GM10847 (cell line): ENCODE data around the gene FAM222B.

Experiments
- POLR2A ChIP-seq: IDR thresholded peaks from 2 replicates; pipeline ENCODE4 v1.6.1; 2011; ENCODE audit not compliant: insufficient read length; ENCODE audit errors: extremely low read depth

The FAM222B gene

GRCh38 chr17:28718333-28719020 lies 124.1 kb downstream of the FAM222B start:
- TF ChIP-seq POLR2A: no peak

GRCh38 chr17:28717578-28718332 lies 124.8 kb downstream of the FAM222B start, which contains the start of gene RAB34:
Gene RAB34 (minus strand): TSS chr17:28717868. CDS start chr17:28717266, 602 bp downstream.
- TF ChIP-seq POLR2A: no peak

- TF ChIP-seq POLR2A: no peak
These were observed 125.6 kb downstream of the FAM222B start for GRCh38 chr17:28716740-28717577.

- TF ChIP-seq POLR2A: no peak
These were observed 127.4 kb downstream of the FAM222B start for GRCh38 chr17:28715217-28715616.

- no peak for TF ChIP-seq POLR2A
These were observed 128.3 kb downstream of the FAM222B start for GRCh38 chr17:28714281-28714680.

GRCh38 chr17:28712705-28713415 lies 129.7 kb downstream of the FAM222B start:
- no peak for TF ChIP-seq POLR2A

GRCh38 chr17:28712032-28712704 lies 130.4 kb downstream of the FAM222B start:
- TF ChIP-seq POLR2A: peak; percentile 14

GRCh38 chr17:28711723-28712031 lies 130.9 kb downstream of the FAM222B start, which contains the start of gene PROCA1:
Gene PROCA1 (minus strand): TSS chr17:28711888. CDS start chr17:28711660, 228 bp downstream.
- TF ChIP-seq POLR2A: no peak

- peak; percentile 64 for TF ChIP-seq POLR2A
These were observed 131.5 kb downstream of the FAM222B start for GRCh38 chr17:28710861-28711722.

- TF ChIP-seq POLR2A: no peak
These were observed 135.3 kb downstream of the FAM222B start for GRCh38 chr17:28707339-28707720.

GRCh38 chr17:28706471-28707338 lies 135.9 kb downstream of the FAM222B start:
- no peak for TF ChIP-seq POLR2A
